GM10266 (cell line): ENCODE results near the gene EFCAB5.
"Not testable (repeated sequence)": the region's sequence is repeated elsewhere in the genome, so short reads cannot be mapped to it uniquely, and the experiment has no call there.

Experiments used
- DNase-seq: peaks from one replicate; pipeline ENCODE4 v3.0.0; 2012; ENCODE audit errors: extremely low spot score
- CTCF ChIP-seq: IDR thresholded peaks from 2 replicates; pipeline ENCODE4 v1.5.1; 2012; ENCODE audit warnings: mild to moderate bottlenecking, low read depth; ENCODE audit not compliant: control insufficient read depth, insufficient read depth; ENCODE audit errors: missing control alignments

Gene EFCAB5

DNA sequence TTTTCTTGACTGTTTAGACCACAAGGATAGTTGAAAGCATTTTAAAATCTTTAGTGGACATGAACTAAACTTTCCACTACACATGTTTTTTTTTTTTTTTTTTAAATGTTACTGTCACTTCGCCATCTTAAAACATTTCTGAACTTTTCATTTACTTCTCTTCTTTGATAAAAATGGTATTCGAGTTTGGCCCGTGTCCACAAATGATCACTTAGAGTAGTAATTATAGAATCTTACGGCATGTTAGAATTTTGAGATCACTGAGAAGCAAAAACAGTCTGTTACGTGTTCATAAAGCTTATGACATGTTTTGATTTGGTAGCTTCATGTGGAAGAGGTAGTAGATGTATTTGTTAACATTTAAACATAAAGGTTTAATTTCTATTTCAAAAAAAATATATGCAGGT is 176.2 kb downstream of the EFCAB5 start:
- no peak for TF ChIP-seq CTCF
- DNase-seq = no peak

- not testable (repeated sequence) for DNase-seq
Observed at GRCh38 chr17:30118635-30119034, 177.2 kb downstream of the EFCAB5 start.

DNA sequence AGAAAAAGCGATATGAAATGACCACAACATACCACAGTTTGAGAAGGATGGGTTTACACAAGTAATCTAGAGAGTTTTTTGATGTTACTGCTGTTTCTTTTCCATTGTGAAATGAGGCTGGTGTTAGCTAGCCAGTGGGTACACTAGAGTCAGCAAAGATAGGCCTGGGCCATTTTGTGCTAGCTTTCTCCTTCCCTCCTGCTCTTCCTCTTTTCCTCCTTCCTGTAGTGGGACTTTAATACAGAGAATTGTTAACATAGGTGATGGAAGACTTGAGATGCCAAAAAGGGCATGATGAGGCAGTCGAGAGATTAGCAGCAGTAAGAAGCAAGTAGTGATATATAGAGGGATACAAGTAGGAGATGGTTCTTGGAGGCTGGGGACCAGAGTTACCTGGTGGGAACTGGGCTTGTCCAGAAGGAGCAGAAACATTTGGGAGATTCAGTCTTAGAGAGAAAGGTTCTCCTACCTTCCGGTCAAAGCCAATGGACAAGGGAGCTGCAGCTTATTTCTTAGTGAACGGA is 182.9 kb downstream of the EFCAB5 start:
- no peak for TF ChIP-seq CTCF
- no peak for DNase-seq

DNA sequence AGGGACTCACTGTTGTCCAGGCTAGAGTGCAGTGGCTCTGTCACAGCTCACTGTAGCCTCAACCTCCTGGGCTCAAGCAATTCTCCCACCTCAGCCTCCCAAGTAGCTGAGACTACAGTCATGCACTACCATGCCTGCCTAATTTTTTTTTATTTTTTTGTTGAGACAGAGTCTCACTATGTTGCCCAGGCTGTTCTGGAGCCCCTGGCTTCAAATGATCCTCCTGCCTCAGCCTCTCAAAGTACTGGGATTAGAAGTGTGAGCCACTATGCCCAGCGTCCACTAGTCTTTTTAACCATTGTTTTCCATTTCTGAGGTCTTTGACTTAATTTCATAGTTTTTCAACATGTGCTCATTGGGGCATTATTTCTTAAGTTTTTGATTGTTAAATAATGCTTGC is 188.7 kb downstream of the EFCAB5 start:
- TF ChIP-seq CTCF = no peak
- DNase-seq = no peak

DNA sequence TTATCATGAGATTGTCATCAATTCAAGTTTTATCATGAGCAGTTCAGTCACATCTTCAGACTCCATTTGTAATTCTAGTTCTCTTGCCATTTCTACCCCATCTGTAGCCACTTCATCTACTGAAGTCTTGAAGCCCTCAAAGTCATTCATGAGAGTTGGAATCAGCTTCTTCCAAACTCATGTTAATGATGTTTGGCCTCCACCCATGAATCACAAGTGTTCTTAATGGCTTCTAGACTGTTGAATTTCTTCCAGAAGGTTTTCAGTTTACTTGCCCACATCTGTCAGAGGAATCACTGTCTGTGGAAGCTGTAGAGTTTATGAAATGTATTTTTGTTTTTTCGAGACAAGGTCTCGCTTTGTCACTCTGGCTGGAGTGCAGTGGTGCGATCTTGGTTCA is 191.2 kb downstream of the EFCAB5 start:
- no peak for DNase-seq
- no peak for TF ChIP-seq CTCF

DNA sequence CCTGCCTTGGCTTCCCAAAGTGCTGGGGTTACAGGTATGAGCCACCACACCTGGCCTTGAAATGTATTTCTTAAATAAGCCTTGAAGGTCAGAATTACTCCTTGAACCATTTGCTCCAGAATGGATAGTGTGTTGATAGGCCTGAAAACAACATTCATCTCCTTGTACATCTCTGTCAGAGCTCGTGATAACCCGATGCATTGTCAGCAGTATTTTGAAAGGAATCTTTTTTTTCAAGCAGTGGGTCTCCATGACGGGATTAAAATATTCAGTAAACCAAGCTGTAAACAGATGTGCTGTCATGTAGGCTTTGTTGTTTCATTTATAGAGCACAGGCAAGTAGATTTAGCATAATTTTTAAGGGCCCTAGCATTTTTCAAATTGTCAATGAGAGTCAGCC is 191.8 kb downstream of the EFCAB5 start:
- DNase-seq = no peak

DNA sequence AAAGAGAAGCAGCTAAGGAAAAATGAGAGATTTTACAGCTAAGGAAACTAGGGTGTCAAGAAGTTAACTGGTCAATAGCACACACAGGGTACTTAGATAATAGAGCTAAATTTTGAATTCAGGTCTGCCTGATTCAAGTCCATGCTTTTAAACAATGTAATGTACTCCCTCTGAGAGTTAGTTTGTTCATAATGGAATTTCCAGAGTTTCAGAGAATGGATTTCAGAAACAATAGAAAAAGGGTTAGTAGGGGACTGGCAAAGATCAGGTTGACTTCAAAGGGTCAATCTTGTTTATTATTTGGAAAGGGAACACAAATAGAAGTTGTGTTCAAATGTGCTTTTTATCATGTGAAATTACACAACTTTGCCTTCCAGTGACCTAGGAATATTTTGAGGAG is 193.1 kb downstream of the EFCAB5 start:
- TF ChIP-seq CTCF = no peak
- no peak for DNase-seq

More for the DNA sequence above, 191.8 kb downstream of the EFCAB5 start:
- TF ChIP-seq CTCF = no peak

- TF ChIP-seq CTCF = no peak
Observed at GRCh38 chr17:30137158-30137557, 195.7 kb downstream of the EFCAB5 start.

DNA sequence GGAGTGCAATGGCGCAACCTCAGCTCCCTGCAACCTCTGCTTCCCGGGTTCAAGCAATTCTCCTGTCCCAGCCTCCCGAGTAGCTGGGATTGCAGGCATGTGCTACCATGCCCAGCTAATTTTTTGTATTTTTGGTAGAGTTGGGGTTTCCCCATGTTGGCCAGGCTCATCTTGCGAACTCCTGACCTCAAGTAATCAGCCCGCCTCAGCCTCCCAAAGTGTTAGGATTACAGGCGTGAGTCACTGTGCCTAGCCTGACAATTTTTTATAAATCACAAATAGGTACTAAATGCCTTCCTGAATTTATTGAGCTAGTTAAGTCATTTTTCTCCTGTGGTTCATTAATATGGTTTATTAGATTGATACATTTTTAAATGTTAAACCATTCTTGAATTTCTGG is 206.4 kb downstream of the EFCAB5 start:
- not testable (repeated sequence) for DNase-seq

More at GRCh38 chr17:30137158-30137557, 195.7 kb downstream of the EFCAB5 start:
- no peak for DNase-seq
